ENCODE measurements around the gene CNTNAP2.

CNTNAP2 gene

DNA sequence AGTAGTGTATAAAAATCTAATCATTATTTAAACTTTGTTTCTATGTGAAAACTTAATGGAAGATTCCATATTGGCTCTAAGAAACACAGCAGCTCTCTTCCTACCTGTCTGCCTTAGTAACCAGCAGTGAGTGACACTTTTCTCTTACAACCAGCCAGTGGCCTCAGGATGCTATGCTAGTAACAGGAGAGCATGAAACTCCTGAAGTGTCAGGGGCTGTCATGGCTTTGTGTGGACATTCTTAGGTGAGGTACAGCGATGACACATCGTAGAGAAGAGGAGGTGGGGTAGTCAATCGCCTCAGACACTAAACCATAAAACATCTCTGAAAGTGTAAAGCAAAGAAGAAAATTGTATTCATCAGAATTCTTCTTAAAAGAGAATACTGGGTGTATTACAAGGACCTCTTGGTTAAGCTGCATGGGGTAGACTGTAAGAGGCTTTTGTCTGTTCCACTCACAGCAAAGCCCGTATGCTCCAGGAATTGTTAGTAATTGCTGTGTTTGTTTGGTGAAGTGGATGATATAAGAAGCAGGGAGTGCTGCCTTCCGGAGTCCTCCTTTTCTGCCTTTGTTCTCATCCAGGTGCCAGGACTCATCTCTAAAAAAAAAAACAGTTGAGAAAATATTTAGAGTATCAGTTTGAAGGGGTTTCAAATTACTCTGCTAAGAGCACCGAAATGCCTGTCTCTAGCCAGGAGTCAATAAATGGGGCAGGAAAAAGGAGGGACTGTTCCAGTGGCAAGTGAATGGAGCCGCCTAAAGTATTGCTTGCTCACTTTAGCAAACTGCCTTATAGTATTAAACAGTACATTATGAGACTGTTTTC lies 518.8 kb downstream of the CNTNAP2 start:
- DNase-seq, result no peak

DNA sequence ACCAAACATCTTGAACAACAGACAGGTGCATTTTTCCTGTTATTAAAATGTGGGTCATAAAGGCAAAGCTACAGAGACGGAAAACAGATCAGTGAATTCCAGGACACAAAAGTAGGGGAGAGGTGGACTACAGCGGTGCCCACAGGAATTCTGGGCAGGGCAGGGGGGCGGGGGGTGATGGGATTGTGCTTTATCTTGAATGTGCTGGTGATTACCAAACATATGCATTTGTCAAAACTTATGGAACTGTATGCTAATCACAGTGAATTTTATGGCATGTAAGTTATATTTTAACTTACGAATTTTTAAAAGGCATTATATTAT lies 519.4 kb downstream of the CNTNAP2 start:
- DNase-seq, result no peak

DNA sequence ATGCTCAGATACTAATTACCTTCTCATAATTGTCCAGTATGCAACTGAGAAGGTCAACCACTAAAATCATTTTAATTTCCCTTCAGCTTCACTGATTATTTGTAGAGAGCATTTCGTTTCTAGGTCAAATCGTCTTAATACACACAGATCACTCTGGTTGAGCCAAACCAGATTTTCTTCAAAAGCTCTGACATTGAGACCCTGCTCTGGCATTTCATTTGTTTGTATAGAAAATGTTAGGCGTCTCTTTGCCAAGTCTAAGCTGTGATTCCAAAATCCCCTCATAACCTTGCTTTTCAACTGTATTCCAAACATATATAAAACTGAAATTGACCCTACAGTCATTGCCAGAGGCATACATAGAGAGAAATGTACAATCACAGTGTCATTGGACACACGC lies 520.0 kb downstream of the CNTNAP2 start:
- no peak for DNase-seq

DNA sequence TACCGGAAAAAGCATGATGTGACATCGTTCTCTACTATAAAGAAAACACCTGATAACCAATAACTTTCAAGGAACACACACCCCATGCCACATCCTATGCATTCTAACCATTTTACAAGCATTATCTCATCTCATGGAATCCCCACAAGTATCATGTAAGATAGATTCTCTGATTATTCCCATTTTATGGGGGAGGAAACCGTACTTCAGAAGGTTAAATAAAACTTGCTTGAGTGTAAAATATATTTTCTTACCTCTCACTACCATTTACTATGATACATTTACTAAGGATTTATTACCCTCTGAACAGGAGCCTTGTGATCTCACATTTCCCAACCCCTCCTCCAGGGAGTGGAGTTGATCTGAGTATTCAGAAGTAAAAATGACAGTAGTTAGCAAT lies 522.7 kb downstream of the CNTNAP2 start:
- DNase-seq, result no peak

DNA sequence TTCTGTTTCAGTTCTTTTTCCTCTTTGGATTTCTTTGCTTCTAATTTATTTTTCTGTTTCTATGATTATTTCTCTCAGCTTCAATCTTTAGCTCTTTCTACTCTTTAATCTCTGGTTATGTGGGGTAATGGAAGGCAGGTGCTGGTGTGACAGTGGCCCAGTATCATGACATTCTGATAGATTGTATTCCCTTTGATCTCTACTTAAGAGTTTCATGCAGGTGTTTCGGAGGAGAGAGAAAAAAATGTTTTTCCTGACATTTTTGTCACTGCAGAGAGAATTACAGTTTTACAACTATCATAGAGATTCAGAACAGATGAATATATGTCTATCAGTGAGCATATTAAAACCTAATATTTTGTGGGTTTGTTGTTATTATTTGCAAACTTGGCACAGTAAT lies 524.9 kb downstream of the CNTNAP2 start:
- DNase-seq, result no peak

DNA sequence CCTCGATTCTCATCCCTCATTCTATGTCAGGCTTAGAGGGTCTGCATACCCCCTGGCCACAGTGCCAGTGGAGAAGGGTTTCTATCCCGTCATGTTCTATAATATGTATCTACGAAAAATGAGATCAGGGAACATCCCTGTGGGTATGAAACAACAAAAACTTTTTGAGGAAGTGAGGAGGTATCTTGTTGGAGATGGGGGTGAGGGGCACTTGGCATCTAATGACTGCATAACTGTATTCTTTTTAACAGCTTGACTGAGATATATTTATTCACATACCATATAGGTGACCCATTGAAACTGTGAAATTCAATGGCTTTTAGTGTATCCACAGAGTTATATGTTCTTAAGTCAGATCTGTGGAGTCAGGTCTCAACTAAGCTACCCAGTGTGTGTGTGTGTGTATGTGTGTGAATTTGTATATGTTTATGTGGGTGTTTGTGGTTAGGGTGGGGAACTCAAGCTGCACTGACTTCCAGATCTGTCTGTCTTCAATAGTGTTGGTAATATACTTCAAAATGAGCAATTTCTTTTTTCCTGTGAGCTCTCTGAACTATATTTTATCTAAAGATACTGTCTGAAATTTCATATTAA lies 528.9 kb downstream of the CNTNAP2 start:
- DNase-seq, result no peak

DNA sequence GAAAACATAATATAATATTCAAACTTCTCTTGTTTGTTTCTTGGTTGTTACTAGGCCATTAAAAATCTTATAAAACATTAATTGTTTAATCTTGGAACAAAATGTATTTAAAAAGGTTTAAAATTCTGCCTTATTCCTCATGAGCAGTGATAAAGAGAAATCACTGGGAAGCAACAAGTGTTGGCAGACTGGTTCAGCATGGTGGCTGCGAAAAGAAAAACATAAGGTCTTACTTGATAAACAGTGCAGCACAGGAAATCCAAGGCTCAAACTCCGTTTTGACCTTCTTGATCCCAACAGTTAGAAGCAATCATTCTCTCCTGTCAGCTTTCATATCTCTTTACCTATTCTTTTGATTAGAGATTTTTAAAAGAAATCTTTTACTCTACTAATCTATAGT lies 530.8 kb downstream of the CNTNAP2 start:
- no peak for DNase-seq

DNA sequence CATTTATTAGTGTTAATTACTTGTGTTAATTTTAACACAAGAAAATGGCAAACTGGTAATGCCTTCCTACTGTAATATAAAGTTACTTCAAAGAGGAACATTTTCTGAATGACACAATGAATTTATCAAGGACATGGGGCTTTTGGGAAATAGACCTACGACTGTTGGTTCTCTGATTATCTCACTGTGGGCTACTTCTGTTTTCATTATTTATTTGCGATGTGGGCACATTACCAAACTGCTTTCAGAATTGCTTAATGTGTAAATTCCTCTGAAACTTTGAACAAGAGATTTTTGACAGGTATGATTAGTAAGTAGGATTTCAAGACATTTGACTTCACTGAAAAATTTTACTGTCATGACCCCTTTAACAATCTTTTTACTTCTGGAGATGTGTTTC lies 535.6 kb downstream of the CNTNAP2 start:
- DNase-seq, result no peak

DNA sequence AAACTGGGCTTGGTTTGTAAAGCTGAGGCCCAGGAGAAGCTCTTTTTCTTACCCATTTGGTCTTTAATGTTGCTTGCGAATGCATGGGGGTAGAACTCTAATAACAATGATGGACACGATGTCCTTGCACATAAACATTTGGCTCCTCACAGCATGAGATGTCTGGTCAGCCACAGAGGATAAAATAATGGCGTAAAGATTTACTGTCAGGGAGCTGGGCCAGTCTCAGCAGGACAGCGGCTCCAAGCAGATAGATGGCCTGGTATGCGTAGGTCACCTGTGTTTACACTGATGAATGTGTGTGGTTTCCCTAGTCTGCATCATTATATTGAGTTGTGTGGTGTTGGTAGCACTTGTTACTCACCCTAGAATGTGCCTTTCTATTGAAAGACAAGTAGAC lies 537.4 kb downstream of the CNTNAP2 start:
- DNase-seq, result no peak

DNA sequence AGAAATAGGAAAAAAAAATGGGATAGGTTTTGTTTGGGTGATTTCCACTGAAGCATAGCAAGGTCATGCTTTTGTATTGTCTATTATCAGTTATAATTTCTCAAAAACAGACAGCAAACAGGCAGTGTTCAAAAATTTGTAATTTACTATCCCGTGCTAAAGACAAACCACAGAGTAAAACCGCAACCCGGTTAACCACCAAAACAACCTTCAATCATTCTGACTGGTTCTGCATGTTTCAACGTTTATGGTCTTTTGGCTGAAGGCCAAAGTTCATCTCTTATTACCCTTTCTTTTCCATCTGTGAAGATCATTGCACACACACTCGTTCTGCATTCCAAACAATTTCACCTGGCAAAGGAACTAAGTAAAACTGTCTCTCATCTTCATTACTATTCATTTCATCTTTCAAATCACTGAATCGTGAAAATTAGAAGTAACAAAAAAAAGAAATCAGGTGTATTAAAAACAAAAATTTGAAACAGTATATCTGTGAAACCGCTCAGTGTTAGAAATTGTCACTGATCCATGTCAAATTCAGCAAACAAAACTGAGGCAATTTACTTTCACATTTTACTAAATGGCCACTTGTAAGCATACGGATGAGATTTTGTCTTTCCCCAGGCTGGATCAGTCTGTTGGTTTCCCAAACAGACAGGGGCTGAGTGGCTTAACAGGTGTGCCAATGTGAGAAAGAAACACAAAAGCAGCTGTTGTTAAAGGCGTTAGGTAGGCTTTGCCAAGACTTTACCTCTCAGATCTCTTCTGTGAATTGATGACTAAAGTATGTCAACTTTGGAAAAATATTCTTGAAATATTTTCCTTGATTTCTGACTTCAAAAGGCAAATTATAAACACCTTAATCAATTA lies 539.6 kb downstream of the CNTNAP2 start:
- no peak for DNase-seq

DNA sequence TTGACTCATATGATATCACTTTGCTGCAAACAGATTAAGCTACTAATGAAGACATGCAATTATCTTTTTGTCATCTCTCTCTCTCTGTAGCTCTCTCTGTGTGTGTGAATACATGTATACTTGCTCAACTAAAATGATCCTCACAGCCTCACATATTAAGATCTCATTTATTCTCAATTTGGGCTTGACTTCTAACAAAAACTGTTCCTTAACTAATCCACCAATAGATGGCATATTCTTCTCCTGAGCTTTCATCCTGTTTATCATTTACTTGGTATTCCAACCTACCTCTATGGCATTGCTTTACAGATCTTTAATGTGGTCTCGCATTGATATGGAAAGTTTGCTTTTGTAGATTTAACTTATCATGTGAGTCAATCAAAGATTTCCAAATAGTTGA lies 540.4 kb downstream of the CNTNAP2 start:
- no peak for DNase-seq

DNA sequence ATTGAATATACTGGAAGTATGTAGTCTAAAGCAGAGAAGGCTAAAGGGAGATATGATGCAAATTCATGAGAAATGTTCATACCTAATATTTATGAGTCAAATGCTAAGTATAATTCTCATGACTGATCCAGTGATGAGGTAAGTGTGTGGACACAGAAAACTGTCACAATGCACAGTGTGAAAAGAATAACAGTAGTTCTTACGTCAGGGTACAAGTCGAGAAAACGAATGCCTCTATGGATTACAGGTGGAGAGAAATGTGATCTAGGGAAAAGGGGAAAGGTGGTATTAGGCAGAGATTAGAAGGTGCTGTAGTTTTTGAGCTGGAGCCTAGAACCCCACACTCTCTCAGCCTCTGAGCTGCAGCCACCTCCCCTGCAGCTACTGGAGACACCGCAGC lies 542.0 kb downstream of the CNTNAP2 start:
- no peak for DNase-seq

DNA sequence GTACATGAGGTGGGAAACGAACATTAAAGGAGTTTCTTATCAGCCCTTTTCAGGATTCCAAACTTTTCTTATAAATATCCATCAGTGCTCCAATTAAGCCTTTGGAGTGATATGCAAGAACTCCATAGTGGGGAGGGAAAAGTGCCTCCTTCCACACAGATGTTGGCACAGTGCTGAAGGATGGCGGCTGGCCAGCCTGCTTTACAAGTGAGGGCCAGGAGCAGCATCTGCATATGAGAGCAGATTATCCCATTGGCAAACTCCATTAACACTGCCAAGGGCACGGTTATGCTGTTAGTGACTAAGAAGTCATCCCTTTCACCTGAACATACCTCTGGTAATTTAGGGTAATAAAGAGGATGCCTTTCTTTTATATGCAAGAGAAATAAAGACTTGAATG lies 543.1 kb downstream of the CNTNAP2 start:
- DNase-seq, result no peak

DNA sequence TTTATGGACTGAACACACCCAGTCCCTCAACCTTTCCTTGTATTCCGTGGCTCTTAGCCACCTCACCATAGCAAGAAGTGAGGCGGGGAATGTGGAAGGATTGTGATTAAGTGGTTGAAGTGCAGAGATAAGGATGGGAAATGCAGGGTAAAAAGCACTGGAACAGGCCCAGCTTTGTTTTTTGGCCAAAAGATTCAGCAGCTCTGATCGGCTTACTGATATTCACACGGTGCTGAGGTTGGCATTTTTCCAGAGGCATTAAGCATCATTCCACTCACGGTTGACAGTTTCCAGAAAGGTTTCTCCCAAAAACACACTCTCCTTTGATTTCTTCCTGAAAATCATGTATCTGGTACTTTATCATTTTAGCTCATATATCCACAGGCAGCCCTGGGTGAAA lies 544.2 kb downstream of the CNTNAP2 start:
- DNase-seq, result no peak

DNA sequence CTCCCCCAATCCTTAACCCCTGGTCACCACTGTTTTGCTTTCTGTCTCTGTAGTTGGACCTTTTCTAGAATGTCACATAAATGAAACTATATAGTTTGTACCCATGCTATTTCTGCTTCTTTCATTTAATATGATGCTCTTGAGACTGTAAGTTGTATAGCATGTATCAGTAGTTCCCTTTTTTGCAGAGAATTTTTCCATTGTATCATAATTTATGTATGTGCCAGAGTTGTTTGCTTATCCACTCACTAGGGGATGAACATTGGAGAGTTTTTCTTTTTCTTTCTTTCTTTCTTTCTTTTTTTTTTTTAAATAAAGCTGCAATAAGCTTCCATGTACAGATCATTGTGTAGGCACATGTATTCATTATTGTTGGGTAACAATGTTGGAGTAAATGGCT lies 544.8 kb downstream of the CNTNAP2 start:
- no peak for DNase-seq

DNA sequence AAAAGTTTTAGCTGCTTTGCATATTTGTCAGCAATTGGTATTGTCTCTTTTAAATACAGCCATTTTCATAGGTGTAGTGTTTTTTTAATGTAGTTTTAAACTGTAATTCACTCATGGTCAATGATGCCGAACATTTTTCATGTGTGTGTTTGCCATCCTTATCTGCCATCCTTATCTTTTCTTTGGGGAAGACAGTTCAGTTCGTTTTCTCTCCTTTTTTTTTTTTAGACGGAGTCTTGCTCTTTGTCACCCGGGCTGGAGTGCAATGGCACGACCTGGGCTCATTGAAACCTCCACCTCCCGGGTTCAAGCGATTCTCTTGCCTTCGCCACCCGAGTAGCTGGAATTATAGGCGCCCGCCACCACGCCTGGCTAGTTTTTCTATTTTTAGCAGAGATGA lies 545.3 kb downstream of the CNTNAP2 start:
- DNase-seq, result no peak

DNA sequence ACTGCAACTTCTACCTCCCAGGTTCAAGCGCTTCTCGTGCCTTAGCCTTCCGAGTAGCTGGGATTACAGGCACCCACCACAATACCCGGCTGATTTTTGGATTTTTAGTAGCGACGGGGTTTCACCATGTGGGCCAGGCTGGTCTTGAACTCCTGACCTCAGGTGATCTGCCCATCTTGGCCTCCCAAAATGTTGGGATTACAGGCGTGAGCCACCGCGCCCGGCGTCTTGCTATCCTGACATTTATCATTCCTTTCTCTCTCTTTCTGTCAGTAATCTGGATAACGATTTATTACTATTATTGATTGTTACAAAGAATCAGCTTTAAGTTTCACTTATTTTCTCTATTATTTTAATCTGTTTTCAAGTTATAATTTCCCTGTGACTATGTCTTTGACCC lies 548.4 kb downstream of the CNTNAP2 start:
- no peak for DNase-seq

DNA sequence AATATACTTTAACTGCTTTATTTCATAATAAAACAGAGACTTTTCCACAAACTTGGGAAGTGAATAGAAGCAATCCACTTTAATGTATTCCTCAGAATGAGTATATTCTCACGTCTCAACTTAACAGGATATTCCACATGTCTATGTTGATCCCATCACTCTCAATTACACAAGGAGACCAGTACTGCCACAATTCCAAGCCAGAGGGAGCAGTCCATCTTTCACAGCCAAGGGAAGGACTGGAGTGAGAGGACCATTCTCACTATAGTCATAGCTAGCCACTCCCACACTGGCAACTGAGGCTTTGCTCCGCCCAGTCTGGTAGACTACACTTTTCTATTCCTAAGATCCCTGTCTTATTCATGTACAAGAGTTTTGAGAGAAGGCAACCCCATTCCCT lies 553.9 kb downstream of the CNTNAP2 start:
- no peak for DNase-seq

DNA sequence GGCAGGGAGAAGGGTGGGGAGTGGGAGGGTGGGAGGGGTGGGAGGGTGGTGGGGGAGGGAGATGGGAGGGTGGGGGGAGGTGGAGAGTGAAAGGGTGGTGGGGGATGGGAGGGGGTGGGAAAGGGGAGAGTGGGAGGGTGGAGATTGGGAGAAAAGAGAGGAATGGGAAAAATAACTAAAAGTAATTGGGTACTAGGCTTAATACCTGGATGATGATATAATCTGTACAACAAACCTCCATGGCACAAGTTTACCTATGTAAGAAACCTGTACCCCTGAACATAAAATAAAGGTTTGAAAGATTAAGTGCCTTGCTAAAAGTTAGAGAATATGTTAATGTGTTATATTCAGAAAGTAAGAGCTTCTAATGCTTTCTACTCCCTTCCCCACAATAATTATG lies 564.9 kb downstream of the CNTNAP2 start:
- DNase-seq, result no peak

DNA sequence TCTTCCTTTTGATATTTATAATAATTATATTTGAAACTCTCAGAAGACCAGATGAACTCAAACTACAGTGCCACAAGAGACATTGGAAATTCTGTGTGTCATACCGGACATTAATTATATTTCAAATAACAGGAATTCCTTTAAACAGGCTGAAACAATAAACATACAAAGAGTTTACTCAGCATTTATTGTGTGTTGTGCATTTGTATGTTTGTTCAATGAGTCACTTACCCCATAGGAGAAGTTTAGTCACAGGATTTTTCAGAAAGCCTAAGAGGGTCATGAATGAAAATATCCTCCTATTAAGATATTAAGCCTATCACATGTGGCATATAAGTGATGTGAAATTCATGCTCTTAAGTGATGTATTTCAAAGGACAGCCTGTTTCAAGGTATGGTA lies 566.8 kb downstream of the CNTNAP2 start:
- no peak for DNase-seq

DNA sequence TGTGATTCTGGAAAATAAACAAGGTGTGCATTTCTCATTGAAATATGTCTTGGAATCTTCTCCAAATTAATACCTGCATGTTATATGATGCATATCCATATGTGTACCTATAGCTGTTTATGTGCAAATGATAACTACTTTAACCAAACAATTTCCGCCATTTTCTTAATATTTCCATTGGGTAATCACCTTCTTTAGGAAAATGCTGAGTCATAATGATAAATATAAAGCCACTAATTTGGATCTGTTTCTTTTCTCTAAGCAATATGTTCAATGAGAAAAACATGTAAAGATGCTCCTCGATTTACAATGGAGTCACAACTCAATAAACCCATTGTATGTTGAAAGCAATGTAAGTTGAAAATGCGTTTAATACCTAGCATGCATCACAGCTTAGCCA lies 574.4 kb downstream of the CNTNAP2 start:
- no peak for DNase-seq

DNA sequence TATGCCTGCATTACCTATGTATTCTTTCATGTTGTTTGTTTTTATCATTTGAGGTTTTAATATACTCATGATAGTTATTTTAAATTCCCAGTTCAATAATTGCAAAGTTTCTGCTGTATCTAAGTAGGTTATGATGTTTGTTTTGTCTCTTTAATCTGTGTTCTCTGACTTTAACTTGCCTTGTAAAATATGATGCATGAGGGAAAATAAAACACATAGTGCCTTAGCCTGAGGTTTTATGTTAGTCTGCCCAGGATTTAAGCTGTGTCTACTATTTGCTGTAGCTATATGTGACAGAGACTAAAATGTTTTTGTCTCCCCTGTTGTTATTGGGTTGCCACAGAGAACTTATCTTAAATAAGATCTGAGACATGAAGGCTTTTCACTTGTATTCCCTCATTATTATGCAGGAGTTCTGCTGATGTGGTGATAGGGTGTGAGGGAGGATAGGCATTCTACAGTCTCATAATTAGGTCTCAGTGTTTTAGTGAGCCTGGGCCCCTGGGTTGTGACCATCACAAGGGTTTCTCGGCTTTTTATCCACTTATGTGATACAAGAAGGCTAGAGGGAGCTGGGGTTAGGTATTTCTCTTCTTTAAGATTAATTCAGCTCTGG lies 582.5 kb downstream of the CNTNAP2 start:
- DNase-seq, result no peak

DNA sequence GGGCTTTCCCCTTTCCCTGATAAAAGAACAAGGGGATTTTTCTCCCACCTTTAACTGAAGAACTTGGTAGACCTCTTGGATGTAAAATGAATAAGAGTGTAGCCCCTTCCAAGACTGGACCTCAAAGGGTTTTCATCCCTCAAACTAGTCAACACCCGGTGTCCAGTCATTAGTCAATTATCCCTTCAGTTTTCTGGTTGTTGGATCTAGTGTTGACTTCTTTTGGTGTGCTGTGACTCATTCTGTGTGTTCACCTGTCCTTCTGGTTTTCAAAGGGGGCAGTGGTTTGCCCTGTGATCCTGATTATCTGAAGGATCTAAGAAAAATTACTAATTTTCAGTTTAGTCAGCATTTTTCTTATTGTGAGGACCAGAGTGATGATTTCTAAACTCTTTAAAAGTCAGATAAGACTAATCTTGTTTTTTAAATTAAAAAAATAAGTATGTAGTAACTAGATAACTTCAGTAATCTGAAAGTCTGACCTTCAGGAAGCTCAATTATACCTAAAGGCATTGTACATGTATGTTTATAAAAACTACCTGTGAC lies 583.5 kb downstream of the CNTNAP2 start:
- no peak for DNase-seq
